ENCODE results near the gene PELI2. TPM values are rescaled to one million over a fixed set of nuclear protein-coding genes. Genes with fewer than 3 reads are reported as not detected.

The PELI2 gene
- total and polyA plus RNA-seq, 2 of the 4 experiments (the other 2 are of a cell fraction): 6.0 to 36.7 TPM

DNA sequence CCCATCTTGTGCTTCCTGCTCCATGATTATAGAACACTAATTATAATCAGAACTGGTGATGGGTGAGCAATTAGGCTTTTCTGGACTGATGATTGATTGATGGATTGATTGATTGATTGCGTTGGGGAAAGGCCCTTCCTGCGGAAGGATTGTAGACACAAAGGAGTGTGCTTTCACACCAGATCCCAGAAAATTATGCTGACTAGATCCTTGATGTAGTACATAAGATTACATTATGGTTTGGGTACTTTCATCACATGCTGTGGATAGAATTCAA lies 8.4 kb downstream of the PELI2 start:
- intact Hi-C loops (cut with micrococcal nuclease): no loop called here
- Histone ChIP-seq H3K79me1 (ENCODE audit: low read depth in 1 of 2, low read length in 2 of 2) (peaks cover 49 to 88% of the 10 kb centered on the region in 2 experiments), H2BK15ac (ENCODE audit: low read depth, low read length) (no peak overlapping the region), H4K8ac (ENCODE audit: low read depth in 2 of 2, low read length in 2 of 2) (no peak overlapping the region), H3K14ac (replicated peaks; ENCODE audit: low read depth, low read length) (no peak overlapping the region), H3K18ac (ENCODE audit: low read depth, low read length) (no peak overlapping the region), H3K9me3 (ENCODE audit: control insufficient read depth, insufficient read depth, low read length) (no peaks in the 10 kb centered on the region), H2AFZ (replicated peaks; ENCODE audit: low read length, poor library complexity) (no peak overlapping the region), H2BK120ac (ENCODE audit: low read depth, low read length) (no peak overlapping the region), H3K4me3 (ENCODE audit: insufficient read depth, low read depth, low read length) (no peak overlapping the region), H3K23ac (ENCODE audit: low read depth, low read length) (no peak overlapping the region), H3K4me2 (ENCODE audit: low read depth, low read length) (no peak overlapping the region), H3K9me1 (ENCODE audit: insufficient read depth, low read length) (peaks cover 23% of the 10 kb centered on the region), H3K56ac (ENCODE audit: extremely low read depth, insufficient read depth, low read length) (no peak overlapping the region), H3K36me3 (ENCODE audit: control insufficient read depth, insufficient read depth, low read length) (no peaks in the 10 kb centered on the region), H3K9ac (ENCODE audit: low read depth, low read length) (no peak overlapping the region), H3K4me1 (ENCODE audit: control insufficient read depth, insufficient read depth, low read length) (peaks cover 12% of the 10 kb centered on the region), H3K4ac (ENCODE audit: low read depth, low read length) (no peak overlapping the region), H4K91ac (ENCODE audit: insufficient read depth, low read depth, low read length) (no peak overlapping the region), H3K27ac (ENCODE audit: insufficient read depth, low read length) (no peak overlapping the region), H2AK5ac (ENCODE audit: low read depth, low read length) (no peak overlapping the region), H4K20me1 (ENCODE audit: insufficient read depth, low read length) (peaks cover 78% of the 10 kb centered on the region), H4K5ac (ENCODE audit: low read depth, low read length) (no peak overlapping the region), H2BK5ac (ENCODE audit: low read depth, low read length, poor library complexity, severe bottlenecking) (no peak overlapping the region), H2BK20ac (ENCODE audit: low read depth, low read length) (no peak overlapping the region), H3K27me3 (ENCODE audit: control insufficient read depth, insufficient read depth, low read length) (no peaks in the 10 kb centered on the region), H2AK9ac (replicated peaks; ENCODE audit: low read depth, low read length, poor library complexity) (no peak overlapping the region)
- ChIA-PET CTCF (no interaction called here), POLR2A (ENCODE audit: unreplicated experiment) (no interaction called here)
- in situ Hi-C loops (cut with MboI; ENCODE audit: low sequenced_read_pairs): no loop called here
- WGBS, 2 experiments (ENCODE audit: extremely low coverage in 2 of 2, insufficient read length in 1 of 2): no CpG with 5 or more reads among the region's 2 CpGs
- no peak for TF ChIP-seq SMC3 (IDR thresholded peaks at IDR 0.05; ENCODE audit: low read depth, low read length)
- TF ChIP-seq, protein P1, sequence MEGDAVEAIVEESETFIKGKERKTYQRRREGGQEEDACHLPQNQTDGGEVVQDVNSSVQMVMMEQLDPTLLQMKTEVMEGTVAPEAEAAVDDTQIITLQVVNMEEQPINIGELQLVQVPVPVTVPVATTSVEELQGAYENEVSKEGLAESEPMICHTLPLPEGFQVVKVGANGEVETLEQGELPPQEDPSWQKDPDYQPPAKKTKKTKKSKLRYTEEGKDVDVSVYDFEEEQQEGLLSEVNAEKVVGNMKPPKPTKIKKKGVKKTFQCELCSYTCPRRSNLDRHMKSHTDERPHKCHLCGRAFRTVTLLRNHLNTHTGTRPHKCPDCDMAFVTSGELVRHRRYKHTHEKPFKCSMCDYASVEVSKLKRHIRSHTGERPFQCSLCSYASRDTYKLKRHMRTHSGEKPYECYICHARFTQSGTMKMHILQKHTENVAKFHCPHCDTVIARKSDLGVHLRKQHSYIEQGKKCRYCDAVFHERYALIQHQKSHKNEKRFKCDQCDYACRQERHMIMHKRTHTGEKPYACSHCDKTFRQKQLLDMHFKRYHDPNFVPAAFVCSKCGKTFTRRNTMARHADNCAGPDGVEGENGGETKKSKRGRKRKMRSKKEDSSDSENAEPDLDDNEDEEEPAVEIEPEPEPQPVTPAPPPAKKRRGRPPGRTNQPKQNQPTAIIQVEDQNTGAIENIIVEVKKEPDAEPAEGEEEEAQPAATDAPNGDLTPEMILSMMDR (conservative IDR thresholded peaks at IDR 0.05; ENCODE audit: low read depth, low read length): no peak
- TF ChIP-seq FOS (IDR thresholded peaks at IDR 0.05; ENCODE audit: low read depth, low read length): no peak
- TF ChIP-seq MXI1 (IDR thresholded peaks at IDR 0.05; ENCODE audit: borderline replicate concordance, low read depth, low read length): no peak
- TF ChIP-seq RCOR1 (IDR thresholded peaks at IDR 0.05; ENCODE audit: insufficient replicate concordance, low read length): no peak
- TF ChIP-seq RAD21 (IDR thresholded peaks at IDR 0.05; ENCODE audit: low read length): no peak
- no peak for TF ChIP-seq NFE2L2 (IDR thresholded peaks at IDR 0.05; ENCODE audit: low read depth, low read length)
- TF ChIP-seq CHD1 (IDR thresholded peaks at IDR 0.05; ENCODE audit: low read depth, low read length): no peak
- TF ChIP-seq RFX5 (IDR thresholded peaks at IDR 0.05; ENCODE audit: low read depth, low read length): no peak
- TF ChIP-seq BHLHE40 (IDR thresholded peaks at IDR 0.05; ENCODE audit: low read depth, low read length): no peak
- ATAC-seq (ENCODE audit: low read depth) (no peak), DNase-seq (no peak)
- no TSS peak for BruUV-seq (replicated peaks)
- dilution Hi-C loops (cut with HindIII; ENCODE audit: low sequenced_read_pairs, unreplicated experiment): no loop called here
